Activated CD4-positive, alpha-beta memory T cell treated with anti-CD3 and anti-CD28 coated beads, Interleukin-2, amount 10 ng/mL, durations not matched to agents 7 days and 5 days (primary cell): Measurements from ENCODE around the gene MX2. TPM values are rescaled to one million over a fixed set of nuclear protein-coding genes. Genes with fewer than 3 reads are reported as not detected.

Experiments
- CTCF ChIA-PET: fragments of 350-600 bp; sonication (Branson Sonifier 250); formaldehyde crosslinking; loops from one replicate; lab custom pipeline; 2021; ENCODE audit warnings: antibody characterized with exemption, inconsistent platforms; lab: Charles Lee
- POLR2A ChIA-PET: fragments of 350-600 bp; sonication (Branson Sonifier 250); formaldehyde crosslinking; loops from one replicate; lab custom pipeline; 2021; ENCODE audit warnings: antibody characterized with exemption; lab: Charles Lee
- DNase-seq: peaks from one replicate; pipeline ENCODE4 v3.0.0-alpha.2; 2020
- H3K27ac Mint-ChIP-seq: one replicate; pipeline ENCODE4 v1.8.0; 2021; ENCODE audit warnings: mild to moderate bottlenecking, mixed read lengths
- H3K27me3 Mint-ChIP-seq: one replicate; pipeline ENCODE4 v1.8.0; 2021; ENCODE audit warnings: mixed read lengths
- H3K36me3 Mint-ChIP-seq: one replicate; pipeline ENCODE4 v1.8.0; 2021; ENCODE audit warnings: low read depth, mixed read lengths
- H3K4me1 Mint-ChIP-seq: one replicate; pipeline ENCODE4 v1.8.0; 2021; ENCODE audit warnings: mixed read lengths
- H3K4me3 Mint-ChIP-seq: one replicate; pipeline ENCODE4 v1.8.0; 2021; ENCODE audit warnings: mild to moderate bottlenecking, mixed read lengths
- H3K9me3 Mint-ChIP-seq: one replicate; pipeline ENCODE4 v1.8.0; 2021; ENCODE audit warnings: mixed read lengths
- total RNA-seq, 2 experiments: library from RNA; stranded (reverse); gene quantifications; one replicate each; pipeline ENCODE4 v1.2.3, GENCODE V29; 2021

Gene MX2
- total RNA-seq, 2 experiments from 2014 or later = 167 to 171 TPM

DNA sequence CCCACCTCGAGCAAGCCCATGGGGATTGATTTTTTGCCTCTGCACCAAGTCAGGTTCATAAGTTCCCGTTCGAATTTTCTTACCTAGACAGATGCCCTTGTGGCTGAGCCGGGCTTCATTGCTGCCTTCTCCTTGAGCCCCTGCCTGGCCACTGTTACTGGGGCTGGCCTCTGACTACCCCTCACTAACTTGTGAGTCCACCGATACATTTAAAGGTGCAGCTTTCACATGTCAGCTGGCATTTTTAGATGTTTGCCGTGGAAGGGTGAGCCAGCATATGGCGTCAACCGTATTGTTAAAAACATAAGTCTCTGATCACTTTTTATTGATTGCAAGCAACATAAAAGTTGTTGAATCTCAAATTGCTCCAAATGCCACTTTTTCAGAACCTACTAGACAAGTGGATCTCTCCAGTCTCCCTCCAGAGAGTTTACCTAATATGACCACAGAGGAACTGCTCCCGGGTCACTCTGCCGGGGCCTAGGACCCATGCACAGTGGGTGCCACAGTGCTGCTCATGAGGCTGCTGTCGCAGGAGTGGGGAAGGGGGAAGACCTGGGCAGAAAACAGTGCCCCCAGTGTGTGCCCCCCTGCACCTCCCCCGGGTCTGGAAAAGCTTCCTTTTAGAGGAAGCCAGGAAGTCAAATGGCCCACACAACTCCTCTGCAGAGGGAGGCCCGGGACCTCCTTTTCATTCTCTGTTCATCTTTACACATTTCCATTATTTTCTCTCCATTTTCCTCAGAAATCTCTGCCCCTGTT lies 83.1 kb downstream of the MX2 start:
- no peak for DNase-seq
- peaks cover 34% of the 10 kb centered on the region for H3K4me1 Mint-ChIP-seq
- no peaks in the 10 kb centered on the region for H3K9me3 Mint-ChIP-seq
- peaks cover 96% of the 10 kb centered on the region for H3K36me3 Mint-ChIP-seq
- ChIA-PET CTCF (no interaction called here), POLR2A (interaction anchor here (0.9 kb wide), 1 partner anchor 16 kb away, joined by 3 read pairs; no protein-coding TSS in a partner anchor)
- H3K4me3 Mint-ChIP-seq = no peak overlapping the region
- no peak overlapping the region for H3K27ac Mint-ChIP-seq
- no peaks in the 10 kb centered on the region for H3K27me3 Mint-ChIP-seq

- Mint-ChIP-seq H3K4me3 (no peak overlapping the region), H3K36me3 (peaks cover 95% of the 10 kb centered on the region), H3K9me3 (no peaks in the 10 kb centered on the region), H3K27ac (no peak overlapping the region), H3K4me1 (peaks cover 31% of the 10 kb centered on the region), H3K27me3 (no peaks in the 10 kb centered on the region)
- POLR2A ChIA-PET = no interaction called here
- CTCF ChIA-PET = no interaction called here
- DNase-seq = no peak
Measured at GRCh38 chr21:41445465-41445862, 83.6 kb downstream of the MX2 start.

GRCh38 chr21:41446586-41446985 lies 84.8 kb downstream of the MX2 start:
- ChIA-PET POLR2A (interaction anchor here (1.3 to 1.9 kb wide), 2 partner anchors 10 to 163 kb away, joined by 3 to 7 read pairs; no protein-coding TSS in a partner anchor), CTCF (no interaction called here)
- peaks cover 29% of the 10 kb centered on the region for H3K4me1 Mint-ChIP-seq
- peaks cover 94% of the 10 kb centered on the region for H3K36me3 Mint-ChIP-seq
- H3K27me3 Mint-ChIP-seq = no peaks in the 10 kb centered on the region
- no peaks in the 10 kb centered on the region for H3K9me3 Mint-ChIP-seq
- no peak for DNase-seq
- H3K27ac Mint-ChIP-seq = no peak overlapping the region
- no peak overlapping the region for H3K4me3 Mint-ChIP-seq

DNA sequence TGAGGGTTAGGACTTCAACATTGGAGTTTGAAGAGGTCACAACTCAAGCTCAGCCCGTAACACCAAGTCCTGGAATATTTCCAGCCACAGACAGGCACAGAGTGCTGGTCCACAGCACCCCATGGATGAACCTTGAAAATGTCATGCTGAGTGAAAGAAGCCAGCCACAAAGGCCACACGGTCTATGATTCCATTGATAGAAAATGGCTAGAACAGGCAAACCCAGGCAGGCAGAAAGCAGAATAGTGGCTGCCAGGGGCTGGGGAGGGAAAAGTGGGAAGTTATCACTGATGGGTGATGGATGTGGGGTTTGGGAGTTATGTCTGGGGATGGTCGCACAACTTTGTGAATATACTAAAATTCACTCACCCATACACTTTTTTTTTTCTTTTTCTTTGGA lies 85.5 kb downstream of the MX2 start:
- ChIA-PET CTCF (no interaction called here), POLR2A (interaction anchor here (1.3 to 1.9 kb wide), 2 partner anchors 9 to 164 kb away, joined by 3 to 7 read pairs; no protein-coding TSS in a partner anchor)
- H3K27ac Mint-ChIP-seq = no peak overlapping the region
- no peak overlapping the region for H3K4me3 Mint-ChIP-seq
- no peaks in the 10 kb centered on the region for H3K27me3 Mint-ChIP-seq
- H3K4me1 Mint-ChIP-seq = peaks cover 27% of the 10 kb centered on the region
- DNase-seq = no peak
- no peaks in the 10 kb centered on the region for H3K9me3 Mint-ChIP-seq
- peaks cover 94% of the 10 kb centered on the region for H3K36me3 Mint-ChIP-seq

DNA sequence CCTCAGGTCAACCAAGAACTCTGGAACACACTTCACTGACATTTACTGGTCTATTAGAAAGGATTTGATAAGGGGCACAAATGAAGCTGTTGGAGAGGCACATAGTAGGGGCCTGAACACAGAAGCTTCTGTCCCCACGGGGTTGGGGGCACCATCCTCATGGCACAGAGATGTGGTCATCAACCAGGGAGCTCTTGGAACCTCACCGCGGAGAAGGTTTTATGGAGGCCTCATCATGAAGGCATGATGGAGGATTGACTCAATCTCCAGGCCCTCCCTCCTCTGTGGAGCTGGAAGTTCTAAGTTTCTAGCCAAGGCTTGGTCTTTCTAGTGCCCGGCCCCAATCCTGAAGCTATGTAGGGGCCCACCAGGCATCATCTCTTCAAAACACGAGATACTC lies 87.8 kb downstream of the MX2 start:
- Mint-ChIP-seq H3K27ac (no peak overlapping the region), H3K9me3 (no peaks in the 10 kb centered on the region), H3K4me3 (no peak overlapping the region), H3K27me3 (no peaks in the 10 kb centered on the region), H3K4me1 (peaks cover 19% of the 10 kb centered on the region), H3K36me3 (peaks cover 96% of the 10 kb centered on the region)
- CTCF ChIA-PET = no interaction called here
- POLR2A ChIA-PET = interaction anchor here (0.9 to 2.1 kb wide), 5 partner anchors 9 to 88 kb away, joined by 3 to 9 read pairs (median 4); partner anchors contain the start of genes MX1 and MX2
- no peak for DNase-seq

DNA sequence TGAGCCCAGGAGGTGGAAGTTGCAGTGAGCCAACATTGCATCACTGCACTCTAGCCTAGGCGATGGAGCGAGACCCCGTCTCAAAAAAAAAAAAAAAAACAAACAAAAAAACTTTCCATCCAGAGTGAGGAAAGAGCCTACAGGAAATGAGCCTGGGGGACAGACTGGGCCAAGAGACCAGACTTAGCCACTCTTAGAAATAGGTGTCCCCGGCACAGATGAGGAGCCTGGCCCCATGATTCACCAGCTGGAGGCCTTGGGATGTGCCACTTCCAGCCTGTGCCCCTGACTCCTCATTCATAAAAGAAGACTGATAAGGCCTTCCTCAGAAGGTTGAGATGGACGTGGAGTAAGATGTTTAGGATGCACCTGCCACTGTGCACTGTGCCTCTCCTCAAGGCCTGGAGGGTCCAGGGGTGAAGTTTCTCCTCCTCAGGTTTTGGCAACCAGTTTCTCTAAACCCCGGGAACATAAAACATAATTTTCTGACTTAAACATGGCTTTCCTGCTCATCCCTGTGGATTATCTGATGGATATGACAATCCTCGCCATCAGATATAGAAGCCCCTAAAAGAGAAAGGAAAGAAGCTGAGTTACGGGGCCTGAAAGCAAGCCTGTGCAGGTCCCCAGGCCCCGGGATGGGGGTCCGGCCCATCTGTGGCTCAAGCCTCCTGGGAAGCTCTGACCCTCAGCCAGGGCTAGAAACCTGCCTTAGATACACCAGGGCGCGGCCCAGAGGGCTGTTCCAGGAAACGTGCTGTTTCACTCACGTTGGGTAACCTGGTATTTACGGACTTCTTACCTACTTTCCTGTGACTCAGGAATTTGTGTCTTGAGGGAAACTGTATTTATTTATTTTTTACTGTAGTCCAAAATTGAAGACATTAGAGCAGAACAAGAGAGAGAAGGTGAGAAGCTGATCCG lies 90.2 kb downstream of the MX2 start:
- Mint-ChIP-seq H3K27ac (no peak overlapping the region), H3K4me3 (no peak overlapping the region), H3K27me3 (no peaks in the 10 kb centered on the region), H3K36me3 (peaks cover 96% of the 10 kb centered on the region), H3K4me1 (peaks cover 7% of the 10 kb centered on the region), H3K9me3 (no peaks in the 10 kb centered on the region)
- ChIA-PET POLR2A (interaction anchor here (0.9 to 1.5 kb wide), 5 partner anchors 8 to 33 kb away, joined by 3 to 4 read pairs (median 3); no protein-coding TSS in a partner anchor), CTCF (interaction anchor here (1.7 kb wide), 1 partner anchor 169 kb away, joined by 6 read pairs; no protein-coding TSS in a partner anchor)
- DNase-seq = no peak

DNA sequence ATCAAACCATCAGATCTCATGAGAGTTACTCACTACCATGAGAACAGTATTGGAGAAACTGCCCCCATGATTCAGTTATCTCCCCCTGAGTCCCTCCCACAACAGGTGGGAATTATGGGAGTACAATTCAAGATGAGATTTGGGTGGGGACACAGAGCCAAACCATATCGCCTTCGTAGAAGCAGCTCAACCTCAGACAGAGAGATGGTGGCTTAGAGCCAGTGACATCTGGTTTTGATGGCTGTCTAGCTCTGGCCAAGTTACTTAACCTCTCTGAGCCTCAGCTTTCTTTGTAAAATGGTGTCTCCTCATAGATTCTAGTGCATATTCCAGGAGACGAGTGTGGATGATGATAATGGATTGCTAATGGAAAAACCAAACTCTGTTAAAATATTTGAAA lies 91.4 kb downstream of the MX2 start:
- Mint-ChIP-seq H3K27ac (no peak overlapping the region), H3K36me3 (peaks cover 95% of the 10 kb centered on the region), H3K4me1 (peaks cover 4% of the 10 kb centered on the region), H3K4me3 (no peak overlapping the region), H3K9me3 (no peaks in the 10 kb centered on the region), H3K27me3 (no peaks in the 10 kb centered on the region)
- CTCF ChIA-PET = interaction anchor here (1.7 kb wide), 1 partner anchor 170 kb away, joined by 6 read pairs; no protein-coding TSS in a partner anchor
- DNase-seq = no peak
- POLR2A ChIA-PET = interaction anchor here (0.9 to 1.5 kb wide), 4 partner anchors 11 to 28 kb away, joined by 3 to 4 read pairs (median 3); no protein-coding TSS in a partner anchor

GRCh38 chr21:41453761-41454160 lies 91.9 kb downstream of the MX2 start:
- Mint-ChIP-seq H3K4me3 (no peak overlapping the region), H3K27me3 (no peaks in the 10 kb centered on the region), H3K9me3 (no peaks in the 10 kb centered on the region), H3K4me1 (peaks cover 4% of the 10 kb centered on the region), H3K36me3 (peaks cover 95% of the 10 kb centered on the region), H3K27ac (no peak overlapping the region)
- POLR2A ChIA-PET = interaction anchor here (0.9 to 1.5 kb wide), 2 partner anchors 11 to 28 kb away, joined by 3 read pairs; no protein-coding TSS in a partner anchor
- DNase-seq = no peak
- CTCF ChIA-PET = no interaction called here

DNA sequence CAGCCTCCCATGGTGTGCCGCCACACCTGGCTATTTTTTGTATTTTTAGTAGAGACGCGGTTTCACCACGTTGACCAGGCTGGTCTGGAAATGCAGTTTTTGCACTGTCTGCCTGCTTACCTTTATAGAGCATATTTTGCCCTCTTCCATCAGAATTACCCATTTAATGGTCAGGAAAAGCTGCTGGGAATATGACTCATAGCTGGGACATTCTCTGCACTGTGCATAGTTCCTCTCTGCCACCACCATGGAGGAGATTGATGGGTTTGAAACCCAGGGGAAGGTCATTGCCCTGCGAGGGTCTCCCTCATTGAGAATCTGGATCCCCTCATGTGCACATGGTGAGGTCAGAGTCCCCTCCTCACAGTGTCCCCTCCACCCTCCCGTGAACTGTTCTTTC lies 96.3 kb downstream of the MX2 start:
- H3K4me3 Mint-ChIP-seq = no peak overlapping the region

DNA sequence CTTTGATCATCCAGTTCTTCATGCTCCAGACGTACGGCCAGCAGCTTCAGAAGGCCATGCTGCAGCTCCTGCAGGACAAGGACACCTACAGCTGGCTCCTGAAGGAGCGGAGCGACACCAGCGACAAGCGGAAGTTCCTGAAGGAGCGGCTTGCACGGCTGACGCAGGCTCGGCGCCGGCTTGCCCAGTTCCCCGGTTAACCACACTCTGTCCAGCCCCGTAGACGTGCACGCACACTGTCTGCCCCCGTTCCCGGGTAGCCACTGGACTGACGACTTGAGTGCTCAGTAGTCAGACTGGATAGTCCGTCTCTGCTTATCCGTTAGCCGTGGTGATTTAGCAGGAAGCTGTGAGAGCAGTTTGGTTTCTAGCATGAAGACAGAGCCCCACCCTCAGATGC lies 96.7 kb downstream of the MX2 start:
- no peak for DNase-seq
- ChIA-PET CTCF (interaction anchor here (1.0 kb wide), 1 partner anchor 132 kb away, joined by 3 read pairs; no protein-coding TSS in a partner anchor), POLR2A (interaction anchor here (1.1 to 2.0 kb wide), 3 partner anchors 8 to 97 kb away, joined by 3 to 9 read pairs (median 4); partner anchors contain the start of gene MX2)
- H3K36me3 Mint-ChIP-seq = peaks cover 87% of the 10 kb centered on the region
- no peak overlapping the region for H3K27ac Mint-ChIP-seq
- H3K27me3 Mint-ChIP-seq = no peaks in the 10 kb centered on the region
- peaks cover 2% of the 10 kb centered on the region for H3K4me1 Mint-ChIP-seq
- peaks cover 2% of the 10 kb centered on the region for H3K9me3 Mint-ChIP-seq
- no peak overlapping the region for H3K4me3 Mint-ChIP-seq

More for the DNA sequence above, 96.3 kb downstream of the MX2 start:
- Mint-ChIP-seq H3K9me3 (peaks cover 2% of the 10 kb centered on the region), H3K27ac (no peak overlapping the region), H3K36me3 (peaks cover 90% of the 10 kb centered on the region), H3K27me3 (no peaks in the 10 kb centered on the region), H3K4me1 (peaks cover 2% of the 10 kb centered on the region)
- no peak for DNase-seq
- POLR2A ChIA-PET = interaction anchor here (1.1 to 2.0 kb wide), 4 partner anchors 8 to 96 kb away, joined by 3 to 9 read pairs (median 4); partner anchors contain the start of gene MX2
- CTCF ChIA-PET = interaction anchor here (1.0 kb wide), 1 partner anchor 132 kb away, joined by 3 read pairs; no protein-coding TSS in a partner anchor
